Gastroesophageal sphincter (tissue), 4 donors: ENCODE results near the gene PPL. TPM values are rescaled to one million over a fixed set of nuclear protein-coding genes. Genes with fewer than 3 reads are reported as not detected.
"Not testable (repeated sequence)": the region's sequence is repeated elsewhere in the genome, so short reads cannot be mapped to it uniquely, and the experiment has no call there.

Source experiments
- ATAC-seq: fragments of 150-250 bp; one replicate; pipeline ENCODE4 v1.9.1; 2016; ENCODE audit warnings: mild to moderate bottlenecking, moderate library complexity
- H3K27ac ChIP-seq, 4 donors: fragments of 200-600 bp; sonication (generic) in 3 of 4; 1 replicate in 3 of 4; 2 replicates in 1 of 4; pipeline ENCODE4 v1.5.1; 2016 to 2019
- H3K27me3 ChIP-seq: fragments of 200-600 bp; sonication (generic); one replicate; pipeline ENCODE4 v1.5.1; 2019
- H3K36me3 ChIP-seq, 2 donors: fragments of 200-600 bp; sonication (generic); one replicate each; pipeline ENCODE4 v1.5.1; 2019; ENCODE audit warnings: control low read depth in 1 of 2
- H3K4me1 ChIP-seq, 3 donors: fragments of 200-600 bp; sonication (generic); 1 replicate in 2 of 3; 2 replicates in 1 of 3; pipeline ENCODE4 v1.5.1; 2016 to 2019; ENCODE audit warnings: control low read depth in 2 of 3
- H3K4me3 ChIP-seq, 2 donors: fragments of 200-600 bp; sonication (generic); one replicate each; pipeline ENCODE4 v1.5.1; 2019; ENCODE audit warnings: mild to moderate bottlenecking in 1 of 2, moderate library complexity in 1 of 2
- H3K9me3 ChIP-seq, 3 donors: fragments of 200-600 bp; sonication (generic); one replicate each; pipeline ENCODE4 v1.5.1; 2017 to 2019; ENCODE audit warnings: control low read depth in 2 of 3
- CTCF ChIP-seq, 4 experiments: fragments of 200-600 bp in 2 of 4; fragments of 450-650 bp in 2 of 4; sonication (generic) in 1 of 4; IDR thresholded peaks; one replicate each; pipeline ENCODE4 v1.5.1; 2017 to 2019; ENCODE audit warnings: antibody characterized with exemption in 4 of 4, mild to moderate bottlenecking in 2 of 4, moderate library complexity in 2 of 4
- EP300 ChIP-seq: sonication (generic); formaldehyde crosslinking; IDR thresholded peaks from one replicate; pipeline ENCODE4 v1.6.1; 2017; ENCODE audit warnings: antibody characterized with exemption, mild to moderate bottlenecking
- POLR2A ChIP-seq, 2 donors: fragments of 450-650 bp; IDR thresholded peaks; one replicate each; pipeline ENCODE4 v1.6.1; 2017; ENCODE audit warnings: antibody characterized with exemption in 2 of 2, mild to moderate bottlenecking in 2 of 2, moderate library complexity in 1 of 2
- POLR2AphosphoS5 ChIP-seq: sonication (generic); formaldehyde crosslinking; IDR thresholded peaks from one replicate; pipeline ENCODE4 v1.6.1; 2017; ENCODE audit warnings: antibody characterized with exemption
- WGBS, 2 donors: methylation state at CpG; one replicate each; pipeline ENCODE4 v1.1.5; 2018; ENCODE audit warnings: low coverage in 1 of 2; 5-methylcytosine and 5-hydroxymethylcytosine counted together
- total RNA-seq, 4 donors: library from RNA; depleted of rRNA; stranded (reverse); fragments of >200 nt; gene quantifications; one replicate each; pipeline ENCODE4 v1.1.0, GENCODE V29; 2016

Gene PPL
- total RNA-seq, 4 donors from 2014 or later = 53.7 to 82.5 (median 76.5) TPM

GRCh38 chr16:4966736-4967453 is 29.9 kb upstream of the PPL start:
- TF ChIP-seq POLR2A (IDR thresholded peaks at IDR 0.05) (no peak), POLR2AphosphoS5 (no peak), CTCF (IDR thresholded peaks at IDR 0.05) (no peak), EP300 (no peak)
- ATAC-seq = no peak
- Histone ChIP-seq H3K4me1 (no peaks in the 10 kb centered on the region), H3K36me3 (no peaks in the 10 kb centered on the region), H3K4me3 (no peak overlapping the region), H3K9me3 (no peaks in the 10 kb centered on the region), H3K27ac (no peak overlapping the region), H3K27me3 (peaks cover 6% of the 10 kb centered on the region)
- 70 to 78% methylated on average over 3 to 5 of the region's 10 CpGs for WGBS, 2 donors

GRCh38 chr16:4963527-4963926 is 26.6 kb upstream of the PPL start:
- WGBS, 2 donors = 73% methylated on average over 7 of the region's 7 CpGs; no CpG with 5 or more reads in 1 of the 2 donors

GRCh38 chr16:4962716-4963115 is 25.8 kb upstream of the PPL start:
- no peak for ATAC-seq
- Histone ChIP-seq H3K27me3 (no peaks in the 10 kb centered on the region), H3K27ac (no peak overlapping the region), H3K4me3 (no peak overlapping the region), H3K36me3 (no peaks in the 10 kb centered on the region), H3K9me3 (no peaks in the 10 kb centered on the region), H3K4me1 (peaks cover 0 to 14% (median 6%) of the 10 kb centered on the region in 3 donors)
- WGBS, 2 donors = 51 to 56% methylated on average over 5 to 7 of the region's 7 CpGs
- TF ChIP-seq POLR2A (IDR thresholded peaks at IDR 0.05) = no peak
- no peak for TF ChIP-seq CTCF (IDR thresholded peaks at IDR 0.05)
- no peak for TF ChIP-seq EP300
- no peak for TF ChIP-seq POLR2AphosphoS5

More at GRCh38 chr16:4963527-4963926, 26.6 kb upstream of the PPL start:
- H3K27ac ChIP-seq, H3K4me3 ChIP-seq, H3K4me1 ChIP-seq, H3K36me3 ChIP-seq, H3K9me3 ChIP-seq, H3K27me3 ChIP-seq, ATAC-seq: not testable (repeated sequence)

GRCh38 chr16:4960579-4960978 is 23.6 kb upstream of the PPL start:
- 30 to 80% methylated on average over 2 to 6 of the region's 6 CpGs for WGBS, 2 donors
- H3K36me3 ChIP-seq = no peaks in the 10 kb centered on the region
- H3K27me3 ChIP-seq = no peaks in the 10 kb centered on the region
- ATAC-seq = no peak
- H3K9me3 ChIP-seq = no peaks in the 10 kb centered on the region
- no peak overlapping the region for H3K27ac ChIP-seq
- TF ChIP-seq POLR2AphosphoS5 (no peak), CTCF (IDR thresholded peaks at IDR 0.05) (no peak), POLR2A (IDR thresholded peaks at IDR 0.05) (no peak), EP300 (no peak)
- H3K4me3 ChIP-seq = no peak overlapping the region
- peaks cover 0 to 34% (median 9%) of the 10 kb centered on the region in 3 donors for H3K4me1 ChIP-seq

- H3K27ac ChIP-seq = no peak overlapping the region
- 38 to 40% methylated on average over 1 to 9 of the region's 29 CpGs for WGBS, 2 donors
Observed at GRCh38 chr16:4958510-4959438, 21.8 kb upstream of the PPL start.

More at GRCh38 chr16:4958510-4959438, 21.8 kb upstream of the PPL start:
- Histone ChIP-seq H3K4me3 (peak overlapping the region; percentile 22 to 57), H3K9me3 (no peaks in the 10 kb centered on the region), H3K27me3 (no peaks in the 10 kb centered on the region), H3K4me1 (peaks cover 0 to 34% (median 9%) of the 10 kb centered on the region in 3 donors), H3K36me3 (no peaks in the 10 kb centered on the region)
- ATAC-seq = no peak
- TF ChIP-seq CTCF (IDR thresholded peaks at IDR 0.05) = peak in 1 of 4 experiments; percentile 7
- no peak for TF ChIP-seq POLR2A (IDR thresholded peaks at IDR 0.05)
